GM23338 (cell line): ENCODE data around the gene RNF212B. TPM values are rescaled to one million over a fixed set of nuclear protein-coding genes. Genes with fewer than 3 reads are reported as not detected.

Source experiments
- ATAC-seq: fragments of 200-7000 bp; cut with Tn5 transposase; 3 replicates; pipeline ENCODE4 v1.9.1; 2020
- DNase-seq: peaks from one replicate; pipeline ENCODE4 v3.0.0-alpha.2; 2015; ENCODE audit warnings: low spot score
- H2AFZ ChIP-seq: fragments of 200-600 bp; sonication (generic); 2 replicates; pipeline ENCODE4 v1.8.0; 2016; ENCODE audit warnings: antibody characterized with exemption, mild to moderate bottlenecking, moderate library complexity
- H3F3A ChIP-seq: fragments of 200-600 bp; sonication (generic); replicated peaks from 2 replicates; pipeline ENCODE4 v1.8.0; 2017; ENCODE audit warnings: antibody characterized with exemption, mixed run types, low read depth
- H3K27ac ChIP-seq: fragments of 200-600 bp; sonication (generic); 2 replicates; pipeline ENCODE4 v1.6.1; 2016; ENCODE audit warnings: low read depth
- H3K27me3 ChIP-seq: fragments of 200-600 bp; sonication (generic); 2 replicates; pipeline ENCODE4 v1.8.0; 2016; ENCODE audit warnings: mild to moderate bottlenecking, mixed run types, moderate library complexity; ENCODE audit not compliant: insufficient read depth
- H3K36me3 ChIP-seq: fragments of 200-600 bp; sonication (generic); 2 replicates; pipeline ENCODE4 v1.8.0; 2016; ENCODE audit warnings: mild to moderate bottlenecking; ENCODE audit not compliant: insufficient read depth
- H3K4me1 ChIP-seq: fragments of 200-600 bp; sonication (generic); 2 replicates; pipeline ENCODE4 v1.8.0; 2016; ENCODE audit warnings: mild to moderate bottlenecking, moderate library complexity; ENCODE audit not compliant: insufficient read depth
- H3K4me2 ChIP-seq: fragments of 200-600 bp; sonication (generic); 2 replicates; pipeline ENCODE4 v1.7.1; 2017; ENCODE audit warnings: mixed run types
- H3K4me3 ChIP-seq: fragments of 200-600 bp; sonication (generic); 2 replicates; pipeline ENCODE4 v1.6.1; 2016; ENCODE audit warnings: mixed run types
- H3K79me2 ChIP-seq: fragments of 200-600 bp; sonication (generic); replicated peaks from 2 replicates; pipeline ENCODE4 v1.8.0; 2017; ENCODE audit warnings: mild to moderate bottlenecking; ENCODE audit not compliant: insufficient read depth
- H3K9me2 ChIP-seq: fragments of 200-600 bp; sonication (generic); 2 replicates; pipeline ENCODE4 v1.8.0; 2017; ENCODE audit not compliant: insufficient read depth
- H4K20me1 ChIP-seq: fragments of 200-600 bp; sonication (generic); replicated peaks from 2 replicates; pipeline ENCODE4 v1.8.0; 2017; ENCODE audit warnings: mild to moderate bottlenecking; ENCODE audit not compliant: insufficient read depth
- H3K27ac Mint-ChIP-seq: 2 replicates; pipeline ENCODE4 v1.8.0; 2020; ENCODE audit warnings: inconsistent platforms, mild to moderate bottlenecking, moderate library complexity, mixed read lengths
- H3K27me3 Mint-ChIP-seq: 3 replicates; pipeline ENCODE4 v1.8.0; 2022; ENCODE audit warnings: low read depth, mild to moderate bottlenecking, moderate library complexity, mixed read lengths, inconsistent platforms; ENCODE audit not compliant: insufficient read depth, poor library complexity
- H3K36me3 Mint-ChIP-seq: 3 replicates; pipeline ENCODE4 v1.8.0; 2021; ENCODE audit warnings: low read depth, mild to moderate bottlenecking, inconsistent platforms, moderate library complexity, mixed read lengths
- H3K4me1 Mint-ChIP-seq: 3 replicates; pipeline ENCODE4 v1.8.0; 2020; ENCODE audit warnings: mild to moderate bottlenecking, inconsistent platforms, mixed read lengths
- H3K4me3 Mint-ChIP-seq: 3 replicates; pipeline ENCODE4 v1.8.0; 2021; ENCODE audit warnings: moderate library complexity, mild to moderate bottlenecking, inconsistent platforms, mixed read lengths
- H3K9me3 Mint-ChIP-seq: 3 replicates; pipeline ENCODE4 v1.8.0; 2020; ENCODE audit warnings: moderate library complexity, mild to moderate bottlenecking, inconsistent platforms, mixed read lengths
- CREB1 ChIP-seq: fragments of 250-450 bp; sonication (Bioruptor Pico); IDR thresholded peaks from 2 replicates; pipeline ENCODE4 v1.5.0; 2020; ENCODE audit warnings: low read depth, mild to moderate bottlenecking, moderate library complexity
- EZH2 ChIP-seq: fragments of 200-600 bp; sonication (generic); IDR thresholded peaks from one replicate; pipeline ENCODE4 v1.8.0; 2017; ENCODE audit warnings: antibody characterized with exemption, mild to moderate bottlenecking, low read depth; ENCODE audit not compliant: unreplicated experiment
- EZH2phosphoT487 ChIP-seq: fragments of 200-600 bp; sonication (generic); IDR thresholded peaks from one replicate; pipeline ENCODE4 v1.8.1; 2018; ENCODE audit warnings: antibody characterized with exemption; ENCODE audit not compliant: unreplicated experiment
- POLR2AphosphoS5 ChIP-seq: IDR thresholded peaks from 2 replicates; pipeline ENCODE4 v1.6.1; 2016; ENCODE audit warnings: antibody characterized with exemption, low read depth
- STAT1 ChIP-seq: IDR thresholded peaks from one replicate; pipeline ENCODE4 v1.6.1; 2016; ENCODE audit warnings: antibody characterized with exemption; ENCODE audit not compliant: unreplicated experiment
- ZNF114 ChIP-seq: fragments of 250-450 bp; sonication (Bioruptor Pico); IDR thresholded peaks from 2 replicates; pipeline ENCODE4 v1.5.0; 2020; ENCODE audit warnings: mild to moderate bottlenecking, moderate library complexity
- polyA plus RNA-seq: library from polyadenylated mRNA; unstranded; fragments of >200 nt; fragmentation: Nextera tagmentation; extraction: Ambion mirVana; gene quantifications from 2 replicates; pipeline ENCODE4 v1.2.1, GENCODE V29; 2016
- total RNA-seq: library from RNA; depleted of rRNA; stranded (reverse); fragments of >200 nt; shearing (Covaris generic); gene quantifications from 2 replicates; pipeline ENCODE4 v1.2.3, GENCODE V29; 2014
- TF ChIP-seq, protein P1 (sequence below): fragments of 250-450 bp; sonication (Bioruptor Pico); IDR thresholded peaks from 2 replicates; pipeline ENCODE4 v1.5.0; 2020; ENCODE audit warnings: mild to moderate bottlenecking, moderate library complexity

Gene RNF212B
- total and polyA plus RNA-seq, 2 experiments from 2014 or later: not detected

DNA sequence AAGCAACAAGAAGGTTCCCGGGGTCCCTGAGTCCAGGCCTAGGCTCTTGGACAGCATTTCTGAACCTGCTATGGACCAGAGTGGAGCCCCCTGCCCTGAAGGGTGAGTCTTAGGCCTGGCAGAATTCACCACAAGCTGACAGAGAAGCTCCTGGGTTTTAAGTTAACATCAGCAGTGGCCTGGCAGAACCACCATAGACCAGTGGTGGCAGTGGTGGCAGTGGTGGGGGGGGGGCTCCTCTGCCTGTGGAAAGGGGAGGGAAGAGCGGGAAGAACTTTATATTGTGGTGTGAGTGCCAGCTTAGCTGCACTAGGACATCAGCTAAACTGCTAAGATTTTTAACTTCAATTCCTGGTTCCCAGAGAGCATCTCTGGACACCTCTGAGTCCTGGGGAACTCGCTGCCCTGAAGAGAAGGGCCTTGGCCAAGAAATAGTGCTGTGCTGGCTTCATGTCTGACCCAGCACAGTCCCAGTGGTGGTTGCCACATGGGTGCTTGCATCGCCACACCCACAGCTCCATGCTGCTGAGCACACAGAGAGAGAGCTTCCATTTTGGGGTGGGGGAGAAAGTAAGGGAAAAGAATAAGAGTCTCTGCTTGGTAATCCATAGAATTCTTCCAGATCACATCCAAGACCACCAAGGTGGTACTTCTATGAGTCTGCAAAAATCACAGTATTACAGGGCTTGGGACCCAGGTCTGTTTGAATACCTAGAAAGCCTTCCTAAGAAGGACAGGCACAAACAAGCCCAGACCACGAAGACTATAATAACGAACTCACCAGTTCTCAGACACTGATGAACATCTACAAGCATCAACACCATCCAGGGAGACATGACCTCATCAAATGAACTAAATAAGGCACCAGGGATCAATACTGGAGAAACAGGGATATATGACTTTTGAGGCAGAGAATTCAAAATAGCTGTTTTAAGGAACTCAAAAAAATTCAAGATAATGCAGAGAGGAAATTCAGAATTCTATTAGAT is 20.4 kb upstream of the RNF212B start (continued):
- TF ChIP-seq, protein P1, sequence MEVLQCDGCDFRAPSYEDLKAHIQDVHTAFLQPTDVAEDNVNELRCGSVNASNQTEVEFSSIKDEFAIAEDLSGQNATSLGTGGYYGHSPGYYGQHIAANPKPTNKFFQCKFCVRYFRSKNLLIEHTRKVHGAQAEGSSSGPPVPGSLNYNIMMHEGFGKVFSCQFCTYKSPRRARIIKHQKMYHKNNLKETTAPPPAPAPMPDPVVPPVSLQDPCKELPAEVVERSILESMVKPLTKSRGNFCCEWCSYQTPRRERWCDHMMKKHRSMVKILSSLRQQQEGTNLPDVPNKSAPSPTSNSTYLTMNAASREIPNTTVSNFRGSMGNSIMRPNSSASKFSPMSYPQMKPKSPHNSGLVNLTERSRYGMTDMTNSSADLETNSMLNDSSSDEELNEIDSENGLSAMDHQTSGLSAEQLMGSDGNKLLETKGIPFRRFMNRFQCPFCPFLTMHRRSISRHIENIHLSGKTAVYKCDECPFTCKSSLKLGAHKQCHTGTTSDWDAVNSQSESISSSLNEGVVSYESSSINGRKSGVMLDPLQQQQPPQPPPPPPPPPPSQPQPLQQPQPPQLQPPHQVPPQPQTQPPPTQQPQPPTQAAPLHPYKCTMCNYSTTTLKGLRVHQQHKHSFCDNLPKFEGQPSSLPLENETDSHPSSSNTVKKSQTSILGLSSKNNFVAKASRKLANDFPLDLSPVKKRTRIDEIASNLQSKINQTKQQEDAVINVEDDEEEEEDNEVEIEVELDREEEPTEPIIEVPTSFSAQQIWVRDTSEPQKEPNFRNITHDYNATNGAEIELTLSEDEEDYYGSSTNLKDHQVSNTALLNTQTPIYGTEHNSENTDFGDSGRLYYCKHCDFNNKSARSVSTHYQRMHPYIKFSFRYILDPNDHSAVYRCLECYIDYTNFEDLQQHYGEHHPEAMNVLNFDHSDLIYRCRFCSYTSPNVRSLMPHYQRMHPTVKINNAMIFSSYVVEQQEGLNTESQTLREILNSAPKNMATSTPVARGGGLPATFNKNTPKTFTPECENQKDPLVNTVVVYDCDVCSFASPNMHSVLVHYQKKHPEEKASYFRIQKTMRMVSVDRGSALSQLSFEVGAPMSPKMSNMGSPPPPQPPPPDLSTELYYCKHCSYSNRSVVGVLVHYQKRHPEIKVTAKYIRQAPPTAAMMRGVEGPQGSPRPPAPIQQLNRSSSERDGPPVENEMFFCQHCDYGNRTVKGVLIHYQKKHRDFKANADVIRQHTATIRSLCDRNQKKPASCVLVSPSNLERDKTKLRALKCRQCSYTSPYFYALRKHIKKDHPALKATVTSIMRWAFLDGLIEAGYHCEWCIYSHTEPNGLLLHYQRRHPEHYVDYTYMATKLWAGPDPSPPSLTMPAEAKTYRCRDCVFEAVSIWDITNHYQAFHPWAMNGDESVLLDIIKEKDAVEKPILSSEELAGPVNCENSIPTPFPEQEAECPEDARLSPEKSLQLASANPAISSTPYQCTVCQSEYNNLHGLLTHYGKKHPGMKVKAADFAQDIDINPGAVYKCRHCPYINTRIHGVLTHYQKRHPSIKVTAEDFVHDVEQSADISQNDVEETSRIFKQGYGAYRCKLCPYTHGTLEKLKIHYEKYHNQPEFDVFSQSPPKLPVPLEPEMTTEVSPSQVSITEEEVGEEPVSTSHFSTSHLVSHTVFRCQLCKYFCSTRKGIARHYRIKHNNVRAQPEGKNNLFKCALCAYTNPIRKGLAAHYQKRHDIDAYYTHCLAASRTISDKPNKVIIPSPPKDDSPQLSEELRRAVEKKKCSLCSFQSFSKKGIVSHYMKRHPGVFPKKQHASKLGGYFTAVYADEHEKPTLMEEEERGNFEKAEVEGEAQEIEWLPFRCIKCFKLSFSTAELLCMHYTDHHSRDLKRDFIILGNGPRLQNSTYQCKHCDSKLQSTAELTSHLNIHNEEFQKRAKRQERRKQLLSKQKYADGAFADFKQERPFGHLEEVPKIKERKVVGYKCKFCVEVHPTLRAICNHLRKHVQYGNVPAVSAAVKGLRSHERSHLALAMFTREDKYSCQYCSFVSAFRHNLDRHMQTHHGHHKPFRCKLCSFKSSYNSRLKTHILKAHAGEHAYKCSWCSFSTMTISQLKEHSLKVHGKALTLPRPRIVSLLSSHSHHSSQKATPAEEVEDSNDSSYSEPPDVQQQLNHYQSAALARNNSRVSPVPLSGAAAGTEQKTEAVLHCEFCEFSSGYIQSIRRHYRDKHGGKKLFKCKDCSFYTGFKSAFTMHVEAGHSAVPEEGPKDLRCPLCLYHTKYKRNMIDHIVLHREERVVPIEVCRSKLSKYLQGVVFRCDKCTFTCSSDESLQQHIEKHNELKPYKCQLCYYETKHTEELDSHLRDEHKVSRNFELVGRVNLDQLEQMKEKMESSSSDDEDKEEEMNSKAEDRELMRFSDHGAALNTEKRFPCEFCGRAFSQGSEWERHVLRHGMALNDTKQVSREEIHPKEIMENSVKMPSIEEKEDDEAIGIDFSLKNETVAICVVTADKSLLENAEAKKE: no peak
- TF ChIP-seq ZNF114 (CRISPR knock-in tag): no peak
- no peak for TF ChIP-seq POLR2AphosphoS5
- TF ChIP-seq EZH2: no peak
- no peak for TF ChIP-seq STAT1

- H4K20me1 ChIP-seq: no peaks in the 10 kb centered on the region
- Mint-ChIP-seq H3K4me3 (no peak overlapping the region), H3K27me3 (no peaks in the 10 kb centered on the region), H3K27ac (no peak overlapping the region), H3K36me3 (peaks cover 13% of the 10 kb centered on the region; the same call in 2 of the 3 replicates), H3K9me3 (peaks cover 16% of the 10 kb centered on the region; the same call in 2 of the 3 replicates), H3K4me1 (peaks cover 19% of the 10 kb centered on the region)
- peak overlapping the region; percentile 84 for H2AFZ ChIP-seq
- H3K79me2 ChIP-seq: no peaks in the 10 kb centered on the region
- no peak overlapping the region for H3K4me3 ChIP-seq
- no peaks in the 10 kb centered on the region for H3F3A ChIP-seq
- H3K4me2 ChIP-seq: 0 out of 2 replicates have a peak overlapping the region, but pooled peaks have one; percentile 3
- H3K9me2 ChIP-seq: peaks cover 5% of the 10 kb centered on the region; the same call in 1 of the 2 replicates
- H3K27ac ChIP-seq: no peak overlapping the region; the same call in 1 of the 2 replicates
- no peak for DNase-seq
- ATAC-seq: no peak
- H3K36me3 ChIP-seq: no peaks in the 10 kb centered on the region; the same call in 1 of the 2 replicates
- H3K4me1 ChIP-seq: peaks cover 6% of the 10 kb centered on the region; the same call in 1 of the 2 replicates
- H3K27me3 ChIP-seq: no peaks in the 10 kb centered on the region
- TF ChIP-seq EZH2phosphoT487 (no peak), CREB1 (CRISPR knock-in tag) (no peak)
- TF ChIP-seq, protein P1: no peak
Observed at GRCh38 chr14:23219075-23219474, 18.7 kb upstream of the RNF212B start.
